GM19035 (cell line): ENCODE measurements around the gene NFYC.
"Not testable (repeated sequence)": the region's sequence is repeated elsewhere in the genome, so short reads cannot be mapped to it uniquely, and the experiment has no call there.

Experiments used
- ATAC-seq: cut with Tn5 transposase; IDR thresholded peaks from one replicate; pipeline ENCODE4 v1.9.1; 2021; ENCODE audit not compliant: unreplicated experiment

Gene NFYC

GRCh38 chr1:40664791-40665190 lies 26.7 kb upstream of the NFYC start:
- no peak for ATAC-seq

- peak; percentile 71 for ATAC-seq
These were observed 26.0 kb upstream of the NFYC start, which contains the start of gene RIMS3 for GRCh38 chr1:40665335-40666171. Gene RIMS3, minus strand, starts transcription at chr1:40665682. Its CDS starts 23,757 bp downstream, at chr1:40641925.

GRCh38 chr1:40668769-40669525 lies 22.6 kb upstream of the NFYC start:
- peak; percentile 63 for ATAC-seq

GRCh38 chr1:40673452-40673851 lies 18.1 kb upstream of the NFYC start:
- no peak for ATAC-seq

- ATAC-seq: no peak
These were observed 15.0 kb upstream of the NFYC start for GRCh38 chr1:40676501-40676900.

- no peak for ATAC-seq
These were observed 12.1 kb upstream of the NFYC start for GRCh38 chr1:40679165-40679953.

- ATAC-seq: no peak
These were observed 6.8 kb upstream of the NFYC start for GRCh38 chr1:40684669-40685068.

GRCh38 chr1:40687059-40687458 lies 4.4 kb upstream of the NFYC start:
- no peak for ATAC-seq

GRCh38 chr1:40687661-40688060 lies 3.8 kb upstream of the NFYC start:
- no peak for ATAC-seq

- no peak for ATAC-seq
These were observed 1.8 kb upstream of the NFYC start for GRCh38 chr1:40689737-40690136.

- no peak for ATAC-seq
These were observed 550 bp upstream of the NFYC start for GRCh38 chr1:40690771-40691537.

- ATAC-seq: no peak
These were observed 958 bp downstream of the NFYC start for GRCh38 chr1:40692429-40692895.

- no peak for ATAC-seq
These were observed 1.9 kb downstream of the NFYC start for GRCh38 chr1:40693425-40693824.

- no peak for ATAC-seq
These were observed 2.9 kb downstream of the NFYC start for GRCh38 chr1:40694353-40694874.

- no peak for ATAC-seq
These were observed 4.8 kb downstream of the NFYC start for GRCh38 chr1:40696294-40696693.

- no peak for ATAC-seq
These were observed 5.9 kb downstream of the NFYC start for GRCh38 chr1:40697436-40697835.

- ATAC-seq: peak; percentile 77
These were observed 8.3 kb downstream of the NFYC start for GRCh38 chr1:40699787-40700186.

- ATAC-seq: no peak
These were observed 10.2 kb downstream of the NFYC start for GRCh38 chr1:40701684-40702083.

GRCh38 chr1:40702810-40703209 lies 11.3 kb downstream of the NFYC start:
- ATAC-seq: not testable (repeated sequence)

- ATAC-seq: no peak
These were observed 11.8 kb downstream of the NFYC start for GRCh38 chr1:40703316-40703715.
